NK-92 (cell line): ENCODE data around the gene SLC2A11.
"Not testable (repeated sequence)": the region's sequence is repeated elsewhere in the genome, so short reads cannot be mapped to it uniquely, and the experiment has no call there.

Source experiments
- DNase-seq: peaks from one replicate; lab custom pipeline; 2025; ENCODE audit not compliant: unreplicated experiment; lab: John Stamatoyannopoulos, UW

The SLC2A11 gene

DNA sequence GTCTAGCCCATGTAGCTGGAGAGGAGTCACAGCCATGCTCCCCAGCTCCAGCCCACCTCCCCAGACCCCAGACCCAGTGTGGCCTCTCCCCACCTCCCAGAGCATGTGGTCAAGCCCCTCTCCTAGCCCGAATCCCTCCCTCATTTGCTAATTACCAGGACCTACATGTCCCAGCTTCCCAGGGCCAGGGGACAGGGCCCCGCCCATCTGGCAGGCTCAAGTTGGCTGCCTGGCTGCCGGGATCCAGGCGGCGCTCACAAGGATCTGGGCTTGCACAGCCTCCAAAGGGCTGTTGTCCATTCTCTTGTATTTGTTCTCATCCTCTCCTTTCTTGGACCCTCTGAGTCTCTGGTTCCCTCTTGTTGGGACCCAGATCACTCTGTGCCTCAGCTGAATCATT is 31.9 kb downstream of the SLC2A11 start:
- no peak for DNase-seq

- DNase-seq, result no peak
Measured at GRCh38 chr22:23891726-23892125, 34.1 kb downstream of the SLC2A11 start.

GRCh38 chr22:23892130-23892529 is 34.5 kb downstream of the SLC2A11 start:
- DNase-seq, result no peak

GRCh38 chr22:23892706-23893105 is 35.0 kb downstream of the SLC2A11 start:
- no peak for DNase-seq

GRCh38 chr22:23893121-23893944 is 35.7 kb downstream of the SLC2A11 start:
- no peak for DNase-seq

DNA sequence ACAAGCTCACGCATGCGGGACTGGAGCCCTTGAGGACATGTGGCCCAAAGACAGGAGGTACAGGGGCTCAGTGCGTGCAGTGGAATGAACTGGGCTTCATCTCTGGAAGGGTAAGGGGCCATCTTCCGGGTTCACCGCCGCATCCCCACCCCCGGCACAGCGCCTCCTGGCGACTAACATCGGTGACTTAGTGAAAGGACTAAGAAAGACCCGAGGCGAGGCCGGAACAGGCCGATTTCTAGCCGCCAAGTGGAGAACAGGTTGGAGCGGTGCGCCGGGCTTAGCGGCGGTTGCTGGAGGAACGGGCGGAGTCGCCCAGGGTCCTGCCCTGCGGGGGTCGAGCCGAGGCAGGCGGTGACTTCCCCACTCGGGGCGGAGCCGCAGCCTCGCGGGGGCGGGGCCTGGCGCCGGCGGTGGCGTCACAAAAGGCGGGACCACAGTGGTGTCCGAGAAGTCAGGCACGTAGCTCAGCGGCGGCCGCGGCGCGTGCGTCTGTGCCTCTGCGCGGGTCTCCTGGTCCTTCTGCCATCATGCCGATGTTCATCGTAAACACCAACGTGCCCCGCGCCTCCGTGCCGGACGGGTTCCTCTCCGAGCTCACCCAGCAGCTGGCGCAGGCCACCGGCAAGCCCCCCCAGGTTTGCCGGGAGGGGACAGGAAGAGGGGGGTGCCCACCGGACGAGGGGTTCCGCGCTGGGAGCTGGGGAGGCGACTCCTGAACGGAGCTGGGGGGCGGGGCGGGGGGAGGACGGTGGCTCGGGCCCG is 36.5 kb downstream of the SLC2A11 start, which contains the start of gene MIF:
MIF (plus strand) TSS at position 439 of the 765 bp plus-strand sequence; CDS start at position 531, 92 bp downstream.
- DNase-seq, result peak; percentile 62

- DNase-seq, result no peak
Measured at GRCh38 chr22:23894710-23895598, 37.3 kb downstream of the SLC2A11 start.

GRCh38 chr22:23895599-23896144 is 38.0 kb downstream of the SLC2A11 start:
- DNase-seq, result no peak

GRCh38 chr22:23896166-23896522 is 38.5 kb downstream of the SLC2A11 start:
- DNase-seq, result no peak

DNA sequence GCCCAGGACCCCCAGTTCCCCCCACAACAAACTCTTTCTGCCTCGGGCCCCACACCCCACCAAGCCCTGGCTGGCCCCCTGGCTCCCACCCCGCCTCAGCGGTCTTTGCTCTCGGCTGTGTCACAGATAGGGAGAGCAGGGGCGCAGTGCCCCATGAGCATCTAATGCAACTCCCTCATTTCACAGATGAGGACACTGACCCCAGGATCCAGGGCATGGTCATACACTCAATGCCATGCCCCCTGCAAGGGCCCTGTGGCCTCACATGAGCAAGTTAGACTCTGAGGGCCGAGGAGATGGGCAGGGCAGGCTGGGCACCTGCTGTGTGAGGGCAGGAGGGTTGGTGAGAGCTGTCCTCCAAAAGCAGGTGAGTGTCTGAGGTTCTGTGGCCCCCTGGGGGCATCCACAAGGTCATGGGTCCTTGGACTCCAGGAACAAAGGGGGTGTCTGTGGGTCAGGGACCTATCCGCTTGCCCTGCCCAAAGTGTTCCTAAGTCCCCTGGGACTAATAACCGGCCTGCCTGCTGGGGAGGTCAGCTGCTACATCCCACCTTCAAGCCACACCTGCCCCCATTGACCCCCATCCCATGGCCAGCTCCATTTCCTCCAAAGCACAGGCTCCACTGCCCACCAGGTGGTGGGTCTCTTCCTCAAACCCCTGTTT is 39.0 kb downstream of the SLC2A11 start:
- no peak for DNase-seq

DNA sequence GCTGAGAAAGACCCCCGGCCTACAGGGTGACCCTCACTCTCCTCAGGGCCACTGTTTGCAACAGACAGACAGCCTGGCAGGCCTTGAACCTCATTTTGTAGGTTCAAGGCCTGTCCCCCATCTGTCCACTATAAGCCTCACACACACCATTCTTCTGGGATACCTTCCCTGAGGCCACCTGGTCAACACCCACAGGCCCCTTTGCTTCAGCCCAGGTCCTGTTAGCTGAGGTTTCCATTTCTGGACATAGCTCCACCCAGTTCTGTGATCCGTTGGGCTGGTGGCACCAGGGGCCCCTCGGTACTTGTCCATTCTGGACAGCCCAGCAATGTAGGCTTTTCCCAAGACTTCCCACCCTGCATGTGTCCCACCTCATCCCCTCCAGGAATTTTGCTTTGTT is 39.6 kb downstream of the SLC2A11 start:
- DNase-seq, result no peak

DNA sequence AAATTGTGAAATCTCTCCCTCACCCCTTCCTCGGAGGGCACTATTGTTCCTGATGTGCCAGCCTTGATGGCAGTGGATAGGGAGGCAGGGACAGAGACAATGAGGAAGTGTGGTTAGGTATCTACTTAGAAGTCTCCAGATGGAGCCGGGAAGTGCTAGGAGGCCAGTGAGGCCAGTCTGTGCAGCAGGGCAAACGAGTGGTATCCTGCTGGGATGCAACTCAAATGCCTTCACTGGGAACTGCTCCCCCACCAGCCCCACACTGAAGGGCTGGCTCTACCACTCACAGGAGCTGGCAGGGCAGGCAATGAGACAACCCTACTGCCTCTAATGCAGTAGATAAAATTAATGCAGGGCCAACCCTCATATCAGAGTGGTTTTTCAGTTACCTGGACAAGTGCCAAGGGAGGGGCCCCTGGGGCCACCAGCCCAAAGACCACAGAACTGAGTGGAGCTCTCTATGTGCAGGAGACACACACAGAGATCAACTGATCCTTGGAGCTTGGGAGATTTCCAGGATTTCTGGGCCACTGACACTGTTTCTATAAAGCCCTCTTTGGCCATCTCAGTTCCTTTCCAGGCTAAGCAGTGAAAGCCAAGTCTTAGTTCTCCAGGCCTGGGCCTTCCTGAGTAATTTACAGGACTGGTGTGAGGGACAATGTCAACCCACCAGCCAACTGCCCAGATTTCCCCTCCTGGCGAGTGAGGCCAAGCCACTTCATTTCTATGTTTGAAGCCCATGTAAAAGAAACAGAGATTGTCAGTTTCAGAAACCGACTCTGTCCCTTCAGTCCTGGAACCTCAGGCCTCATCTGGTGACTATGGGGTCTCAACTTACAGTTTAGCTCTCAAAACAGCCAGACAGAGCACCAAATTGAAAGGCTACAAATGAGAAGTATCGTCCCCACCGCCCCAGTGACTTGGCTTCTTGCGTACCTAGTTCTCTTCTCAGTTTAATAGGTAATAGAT is 40.6 kb downstream of the SLC2A11 start:
- no peak for DNase-seq

GRCh38 chr22:23899042-23899745 is 41.5 kb downstream of the SLC2A11 start:
- no peak for DNase-seq

DNA sequence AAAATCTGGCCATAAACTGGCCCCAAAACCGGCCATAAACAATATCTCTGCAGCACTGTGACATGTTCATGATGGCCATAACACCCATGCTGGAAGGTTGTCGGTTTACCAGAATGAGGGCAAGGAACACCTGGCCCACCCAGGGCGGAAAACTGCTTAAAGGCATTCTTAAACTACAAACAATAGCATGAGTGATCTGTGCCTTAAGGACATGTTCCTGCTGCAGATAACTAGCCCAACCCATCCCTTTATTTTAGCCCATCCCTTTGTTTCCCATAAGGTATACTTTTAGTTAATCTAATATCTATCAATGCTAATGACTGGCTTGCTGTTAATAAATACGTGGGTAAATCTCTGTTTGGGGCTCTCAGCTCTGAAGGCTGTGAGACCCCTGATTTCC is 42.6 kb downstream of the SLC2A11 start:
- not testable (repeated sequence) for DNase-seq

DNA sequence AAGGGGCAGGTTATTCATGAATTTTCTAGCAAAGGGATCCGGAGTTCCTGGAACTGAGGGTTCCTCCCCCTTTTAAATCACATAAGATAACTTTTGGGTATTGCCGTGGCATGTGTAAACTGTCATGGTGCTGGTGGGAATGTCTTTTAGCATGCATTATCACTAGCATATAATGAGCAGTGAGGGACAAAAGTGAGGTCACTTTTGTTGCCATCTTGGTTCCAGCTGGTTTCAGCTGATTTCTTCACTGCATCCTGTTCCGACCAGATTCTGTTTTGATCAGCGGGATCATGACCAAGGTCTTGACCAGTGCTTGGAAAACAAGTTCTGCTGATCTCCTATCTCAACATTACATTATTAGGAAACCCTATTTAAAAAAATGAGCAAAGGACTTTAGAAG is 43.9 kb downstream of the SLC2A11 start:
- DNase-seq, result no peak

GRCh38 chr22:23903328-23903971 is 45.8 kb downstream of the SLC2A11 start:
- no peak for DNase-seq

DNA sequence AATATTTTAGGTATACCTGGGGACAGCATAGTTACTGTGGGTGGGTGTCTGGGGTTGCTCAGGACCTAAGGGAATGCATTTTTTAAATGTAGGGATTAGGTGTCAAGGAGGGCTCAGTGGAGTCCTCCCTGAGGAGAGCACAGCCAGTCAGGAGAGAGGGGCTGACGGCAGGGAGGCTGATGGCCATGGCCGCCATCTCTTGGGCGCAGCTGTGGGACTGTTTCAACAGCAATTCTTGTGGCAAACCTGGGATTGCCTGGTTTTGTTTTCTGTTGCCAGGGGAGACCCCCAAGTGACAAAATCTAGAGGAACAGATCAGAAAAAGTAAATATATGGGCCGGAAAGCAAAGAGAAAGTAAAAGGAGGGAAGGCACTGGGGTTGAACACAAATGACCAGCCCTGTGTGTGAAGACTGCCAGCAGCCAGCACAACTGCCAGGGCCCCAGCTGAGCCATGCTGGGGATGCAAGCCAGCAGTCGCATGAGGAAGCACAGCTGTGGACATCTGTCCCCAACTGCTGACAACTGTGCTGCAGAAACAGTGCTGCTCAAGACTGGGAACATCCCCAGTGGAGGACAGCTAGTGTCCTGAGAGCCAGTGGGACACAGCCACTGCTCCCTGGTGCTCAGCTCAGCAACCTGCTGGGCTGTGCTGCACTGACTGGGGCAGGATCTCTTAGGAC is 47.0 kb downstream of the SLC2A11 start:
- no peak for DNase-seq

- DNase-seq, result no peak
Measured at GRCh38 chr22:23906641-23907040, 49.0 kb downstream of the SLC2A11 start.
